Measurements from ENCODE around the gene TMTC4.

- TF ChIP-seq, protein P1, sequence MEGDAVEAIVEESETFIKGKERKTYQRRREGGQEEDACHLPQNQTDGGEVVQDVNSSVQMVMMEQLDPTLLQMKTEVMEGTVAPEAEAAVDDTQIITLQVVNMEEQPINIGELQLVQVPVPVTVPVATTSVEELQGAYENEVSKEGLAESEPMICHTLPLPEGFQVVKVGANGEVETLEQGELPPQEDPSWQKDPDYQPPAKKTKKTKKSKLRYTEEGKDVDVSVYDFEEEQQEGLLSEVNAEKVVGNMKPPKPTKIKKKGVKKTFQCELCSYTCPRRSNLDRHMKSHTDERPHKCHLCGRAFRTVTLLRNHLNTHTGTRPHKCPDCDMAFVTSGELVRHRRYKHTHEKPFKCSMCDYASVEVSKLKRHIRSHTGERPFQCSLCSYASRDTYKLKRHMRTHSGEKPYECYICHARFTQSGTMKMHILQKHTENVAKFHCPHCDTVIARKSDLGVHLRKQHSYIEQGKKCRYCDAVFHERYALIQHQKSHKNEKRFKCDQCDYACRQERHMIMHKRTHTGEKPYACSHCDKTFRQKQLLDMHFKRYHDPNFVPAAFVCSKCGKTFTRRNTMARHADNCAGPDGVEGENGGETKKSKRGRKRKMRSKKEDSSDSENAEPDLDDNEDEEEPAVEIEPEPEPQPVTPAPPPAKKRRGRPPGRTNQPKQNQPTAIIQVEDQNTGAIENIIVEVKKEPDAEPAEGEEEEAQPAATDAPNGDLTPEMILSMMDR (conservative IDR thresholded peaks at IDR 0.05; ENCODE audit: low read length) = 0 out of 2 replicates have a peak, but pooled peaks have one; percentile 24
- TF ChIP-seq EZH2phosphoT487 (IDR thresholded peaks at IDR 0.05; ENCODE audit: borderline replicate concordance, low read depth, low read length) = no peak
These were observed 79.9 kb downstream of the TMTC4 start for GRCh38 chr13:100594731-100595130.
